Measurements from ENCODE around the gene YES1.

YES1 gene

DNA sequence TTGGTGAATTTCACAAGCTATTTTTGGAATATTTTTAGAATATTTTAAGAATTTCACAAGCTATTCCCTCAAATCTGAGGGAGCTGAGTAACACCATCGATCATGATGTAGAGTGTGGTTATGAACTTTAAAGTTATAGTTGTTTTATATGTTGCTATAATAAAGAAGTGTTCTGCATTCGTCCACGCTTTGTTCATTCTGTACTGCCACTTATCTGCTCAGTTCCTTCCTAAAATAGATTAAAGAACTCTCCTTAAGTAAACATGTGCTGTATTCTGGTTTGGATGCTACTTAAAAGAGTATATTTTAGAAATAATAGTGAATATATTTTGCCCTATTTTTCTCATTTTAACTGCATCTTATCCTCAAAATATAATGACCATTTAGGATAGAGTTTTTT, 138.7 kb downstream of the YES1 start:
- H3K27me3 ChIP-seq (ENCODE audit: control insufficient read depth, insufficient read depth, low read length): no peaks in the 10 kb centered on the region
- H3K4me3 ChIP-seq (ENCODE audit: low read depth, low read length): no peak overlapping the region
- H3K79me2 ChIP-seq: no peaks in the 10 kb centered on the region
- H3K4me1 ChIP-seq: no peaks in the 10 kb centered on the region
- H3K27ac ChIP-seq: no peak overlapping the region
- no peak overlapping the region for H3K4me2 ChIP-seq (ENCODE audit: low read length)
- no peak overlapping the region for H3K9ac ChIP-seq
- H3K9me3 ChIP-seq (ENCODE audit: control insufficient read depth, low read length): no peaks in the 10 kb centered on the region
- H2AFZ ChIP-seq: no peak overlapping the region
- no peak for TF ChIP-seq CTCF (IDR thresholded peaks at IDR 0.05)
- H3K36me3 ChIP-seq (ENCODE audit: control insufficient read depth, insufficient read depth, low read length): no peaks in the 10 kb centered on the region
